Astrocyte (in vitro differentiated cells and primary cell): ENCODE data around the gene ARID4B.

Source experiments
- EZH2 ChIP-seq: IDR thresholded peaks from 2 replicates; pipeline ENCODE4 v1.6.1; 2012; ENCODE audit warnings: mild to moderate bottlenecking, low read length, inconsistent platforms; ENCODE audit not compliant: insufficient read depth
- TF ChIP-seq, protein P1 (sequence below): IDR thresholded peaks from 2 replicates; pipeline ENCODE4 v1.5.1; 2011; ENCODE audit warnings: low read depth, mild to moderate bottlenecking, inconsistent platforms, low read length, moderate library complexity; ENCODE audit not compliant: insufficient read depth

DNA sequence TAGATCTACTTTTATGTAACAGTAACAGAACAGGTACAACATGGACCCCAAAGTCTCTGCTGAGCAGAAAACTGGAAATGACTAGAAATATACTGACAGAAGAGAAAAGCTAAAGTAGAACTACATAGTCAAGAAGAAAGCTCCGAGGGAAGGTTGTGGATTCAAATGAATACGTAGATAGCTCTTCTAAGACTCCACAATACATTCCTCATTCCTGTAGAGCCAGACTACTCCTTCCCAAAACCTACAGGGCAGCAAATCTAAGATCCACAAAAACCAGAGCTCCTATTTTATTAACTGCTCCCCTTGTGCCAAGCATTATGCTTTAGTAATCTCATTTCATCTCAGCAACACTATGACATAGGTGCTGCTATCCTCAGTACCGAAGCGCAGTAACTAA, 35.2 kb downstream of the ARID4B start:
- no peak for TF ChIP-seq EZH2
- TF ChIP-seq, protein P1, sequence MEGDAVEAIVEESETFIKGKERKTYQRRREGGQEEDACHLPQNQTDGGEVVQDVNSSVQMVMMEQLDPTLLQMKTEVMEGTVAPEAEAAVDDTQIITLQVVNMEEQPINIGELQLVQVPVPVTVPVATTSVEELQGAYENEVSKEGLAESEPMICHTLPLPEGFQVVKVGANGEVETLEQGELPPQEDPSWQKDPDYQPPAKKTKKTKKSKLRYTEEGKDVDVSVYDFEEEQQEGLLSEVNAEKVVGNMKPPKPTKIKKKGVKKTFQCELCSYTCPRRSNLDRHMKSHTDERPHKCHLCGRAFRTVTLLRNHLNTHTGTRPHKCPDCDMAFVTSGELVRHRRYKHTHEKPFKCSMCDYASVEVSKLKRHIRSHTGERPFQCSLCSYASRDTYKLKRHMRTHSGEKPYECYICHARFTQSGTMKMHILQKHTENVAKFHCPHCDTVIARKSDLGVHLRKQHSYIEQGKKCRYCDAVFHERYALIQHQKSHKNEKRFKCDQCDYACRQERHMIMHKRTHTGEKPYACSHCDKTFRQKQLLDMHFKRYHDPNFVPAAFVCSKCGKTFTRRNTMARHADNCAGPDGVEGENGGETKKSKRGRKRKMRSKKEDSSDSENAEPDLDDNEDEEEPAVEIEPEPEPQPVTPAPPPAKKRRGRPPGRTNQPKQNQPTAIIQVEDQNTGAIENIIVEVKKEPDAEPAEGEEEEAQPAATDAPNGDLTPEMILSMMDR: no peak
